H1 (cell line): ENCODE results near the gene IRS1. TPM values are rescaled to one million over a fixed set of nuclear protein-coding genes. Genes with fewer than 3 reads are reported as not detected.

Experiments
- CTCF ChIA-PET: fragments of 300-600 bp; sonication (Branson Sonifier 250); formaldehyde crosslinking; loops from one replicate; lab custom pipeline; 2021; ENCODE audit not compliant: partially characterized antibody; lab: Charles Lee
- POLR2A ChIA-PET: fragments of 300-600 bp; sonication (Branson Sonifier 250); formaldehyde crosslinking; loops from one replicate; lab custom pipeline; 2021; ENCODE audit warnings: inconsistent platforms; ENCODE audit not compliant: partially characterized antibody; lab: Charles Lee
- DNase-seq, 2 experiments: peaks; one replicate each; pipeline versions ENCODE4 v3.0.0 to v3.0.0-alpha.2; 2010 to 2022; ENCODE audit warnings: low spot score in 2 of 2, low read depth in 1 of 2, mixed read lengths in 1 of 2
- FAIRE-seq: peaks from 2 replicates; lab custom pipeline; 2011; peaks lifted over from hg19 to GRCh38; lab: Jason Lieb, UNC
- H2AFZ ChIP-seq: 2 replicates; pipeline ENCODE4 v1.8.1; 2012; ENCODE audit warnings: low read length, inconsistent platforms
- H2AK5ac ChIP-seq: 2 replicates; pipeline ENCODE4 v1.6.1; 2013; ENCODE audit warnings: low read depth, low read length
- H2BK120ac ChIP-seq: replicated peaks from 2 replicates; pipeline ENCODE3; 2013; ENCODE audit warnings: low read depth, low read length, inconsistent platforms
- H2BK12ac ChIP-seq: 2 replicates; pipeline ENCODE4 v1.6.1; 2013; ENCODE audit warnings: low read depth, low read length
- H2BK15ac ChIP-seq: 2 replicates; pipeline ENCODE4 v1.6.1; 2013; ENCODE audit warnings: low read length
- H2BK20ac ChIP-seq: 2 replicates; pipeline ENCODE4 v1.6.1; 2013; ENCODE audit warnings: low read length
- H2BK5ac ChIP-seq: 2 replicates; pipeline ENCODE4 v1.6.1; 2013; ENCODE audit warnings: low read depth, low read length
- H3K14ac ChIP-seq: 2 replicates; pipeline ENCODE4 v1.6.1; 2013; ENCODE audit warnings: inconsistent platforms; ENCODE audit not compliant: insufficient read length
- H3K18ac ChIP-seq: 2 replicates; pipeline ENCODE4 v1.6.1; 2013; ENCODE audit warnings: low read length; ENCODE audit errors: extremely low read depth
- H3K23ac ChIP-seq: 2 replicates; pipeline ENCODE4 v1.6.1; 2013; ENCODE audit warnings: inconsistent platforms; ENCODE audit not compliant: insufficient read length
- H3K23me2 ChIP-seq: 2 replicates; pipeline ENCODE4 v1.6.1; 2013; ENCODE audit warnings: low read depth, low read length
- H3K27ac ChIP-seq: 2 replicates; pipeline ENCODE4 v1.6.1; 2011; ENCODE audit warnings: low read depth, low read length, inconsistent platforms
- H3K27me3 ChIP-seq, 4 experiments: replicated peaks in 1 of 4; 1 replicate in 1 of 4; 2 replicates in 3 of 4; pipeline versions ENCODE4 v1.6.1 to v1.8.1; 2011 to 2013; ENCODE audit warnings: low read length in 3 of 4, mild to moderate bottlenecking in 3 of 4, inconsistent platforms in 2 of 4, mixed read lengths in 2 of 4, moderate library complexity in 1 of 4; ENCODE audit not compliant: control insufficient read depth in 3 of 4, insufficient read depth in 3 of 4; ENCODE audit errors: extremely low read depth in 1 of 4
- H3K36me3 ChIP-seq, 4 experiments: 2 replicates each; pipeline versions ENCODE4 v1.6.1 to v1.8.1; 2011 to 2013; ENCODE audit warnings: mild to moderate bottlenecking in 4 of 4, low read length in 3 of 4, moderate library complexity in 2 of 4, control low read depth in 1 of 4, inconsistent platforms in 1 of 4; ENCODE audit not compliant: insufficient read depth in 4 of 4, control insufficient read depth in 2 of 4
- H3K4ac ChIP-seq: replicated peaks from 2 replicates; pipeline ENCODE3; 2013; ENCODE audit warnings: low read length, low read depth, mixed read lengths, inconsistent platforms; ENCODE audit not compliant: insufficient read length
- H3K4me1 ChIP-seq, 4 experiments: replicated peaks in 1 of 4; 1 replicate in 1 of 4; 2 replicates in 3 of 4; pipeline versions ENCODE4 v1.6.1 to v1.8.1; 2011 to 2013; ENCODE audit warnings: low read length in 3 of 4, inconsistent platforms in 2 of 4, mixed read lengths in 1 of 4; ENCODE audit not compliant: insufficient read depth in 4 of 4, control insufficient read depth in 3 of 4
- H3K4me2 ChIP-seq, 2 experiments: 2 replicates each; pipeline versions ENCODE4 v1.6.1 to v1.8.1; 2011 to 2013; ENCODE audit warnings: low read depth in 2 of 2, low read length in 2 of 2, control low read depth in 1 of 2, inconsistent platforms in 1 of 2, mild to moderate bottlenecking in 1 of 2; ENCODE audit not compliant: insufficient read depth in 1 of 2
- H3K4me3 ChIP-seq, 4 experiments: fragments of 200-600, 300-600 bp in 1 of 4; sonication (generic), shearing (Covaris generic), sonication (Bioruptor Twin) in 1 of 4; 2 replicates each; pipeline versions ENCODE4 v1.5.1 to v1.8.1; 2011 to 2016; ENCODE audit warnings: low read length in 4 of 4, low read depth in 3 of 4, control low read depth in 2 of 4, inconsistent platforms in 2 of 4, mild to moderate bottlenecking in 2 of 4, mixed read lengths in 1 of 4, moderate library complexity in 1 of 4; ENCODE audit not compliant: insufficient read depth in 2 of 4; ENCODE audit errors: extremely low read depth in 1 of 4
- H3K56ac ChIP-seq: replicated peaks from 2 replicates; pipeline ENCODE3; 2013; ENCODE audit warnings: low read depth, mild to moderate bottlenecking, mixed read lengths, low read length, inconsistent platforms; ENCODE audit not compliant: insufficient read length
- H3K79me1 ChIP-seq: 2 replicates; pipeline ENCODE4 v1.6.1; 2013; ENCODE audit warnings: low read depth, low read length, control low read depth
- H3K79me2 ChIP-seq, 2 experiments: 2 replicates each; pipeline versions ENCODE4 v1.6.1 to v1.8.1; 2012 to 2013; ENCODE audit warnings: low read length in 2 of 2, mild to moderate bottlenecking in 2 of 2, inconsistent platforms in 1 of 2; ENCODE audit not compliant: insufficient read depth in 2 of 2, control insufficient read depth in 1 of 2
- H3K9ac ChIP-seq, 4 experiments: replicated peaks in 1 of 4; 1 replicate in 1 of 4; 2 replicates in 3 of 4; pipeline versions ENCODE4 v1.6.1 to v1.8.1; 2011 to 2013; ENCODE audit warnings: low read depth in 3 of 4, low read length in 3 of 4, control low read depth in 2 of 4, mild to moderate bottlenecking in 2 of 4, moderate library complexity in 2 of 4, inconsistent platforms in 1 of 4; ENCODE audit errors: extremely low read depth in 1 of 4
- H3K9me3 ChIP-seq, 2 experiments: 2 replicates each; pipeline versions ENCODE4 v1.6.1 to v1.8.1; 2012 to 2013; ENCODE audit warnings: mild to moderate bottlenecking in 2 of 2, moderate library complexity in 2 of 2, control low read depth in 1 of 2, inconsistent platforms in 1 of 2, low read depth in 1 of 2, low read length in 1 of 2, mixed read lengths in 1 of 2; ENCODE audit not compliant: insufficient read depth in 2 of 2
- H4K20me1 ChIP-seq, 2 experiments: replicated peaks in 1 of 2; 2 replicates each; pipeline versions ENCODE3 to v1.8.1; 2011 to 2013; ENCODE audit warnings: inconsistent platforms in 2 of 2, low read length in 2 of 2, mild to moderate bottlenecking in 1 of 2; ENCODE audit not compliant: insufficient read depth in 2 of 2, control insufficient read depth in 1 of 2
- H4K5ac ChIP-seq: 2 replicates; pipeline ENCODE4 v1.6.1; 2013; ENCODE audit warnings: low read length, low read depth, mixed read lengths, inconsistent platforms; ENCODE audit not compliant: insufficient read length
- H4K8ac ChIP-seq: 2 replicates; pipeline ENCODE4 v1.8.0; 2013; ENCODE audit warnings: mild to moderate bottlenecking, moderate library complexity, low read length, inconsistent platforms; ENCODE audit not compliant: insufficient read depth; ENCODE audit errors: extremely low read depth
- H4K91ac ChIP-seq: replicated peaks from 2 replicates; pipeline ENCODE3; 2013; ENCODE audit warnings: low read length, mixed read lengths, inconsistent platforms; ENCODE audit not compliant: insufficient read length
- CREB1 ChIP-seq: IDR thresholded peaks from 2 replicates; pipeline ENCODE4 v1.6.1; 2012; ENCODE audit warnings: inconsistent platforms
- CTBP2 ChIP-seq: IDR thresholded peaks from 2 replicates; pipeline ENCODE4 v1.7.0; 2011; ENCODE audit warnings: borderline replicate concordance, mild to moderate bottlenecking, moderate library complexity, mixed read lengths, low read length; ENCODE audit not compliant: insufficient read depth, insufficient read length
- JUND ChIP-seq: IDR thresholded peaks from 2 replicates; pipeline ENCODE4 v1.6.1; 2011; ENCODE audit warnings: mild to moderate bottlenecking, improper control_type of control experiment, low read length
- KDM4A ChIP-seq: IDR thresholded peaks from one replicate; pipeline ENCODE4 v1.7.1; 2012; ENCODE audit warnings: low read depth, mild to moderate bottlenecking, moderate library complexity, low read length, inconsistent platforms; ENCODE audit not compliant: severe bottlenecking
- MAFK ChIP-seq: IDR thresholded peaks from 2 replicates; pipeline ENCODE4 v1.6.1; 2012; ENCODE audit warnings: low read depth, mild to moderate bottlenecking, improper control_type of control experiment, low read length
- PHF8 ChIP-seq: fragments of 200-600 bp; sonication (generic); conservative IDR thresholded peaks from 2 replicates; pipeline ENCODE4 v1.7.1; 2012; ENCODE audit warnings: low read depth, mild to moderate bottlenecking, inconsistent platforms, low read length, moderate library complexity
- RBBP5 ChIP-seq: IDR thresholded peaks from 2 replicates; pipeline ENCODE4 v1.7.1; 2012; ENCODE audit warnings: low read depth, mild to moderate bottlenecking, inconsistent platforms, low read length, moderate library complexity, borderline replicate concordance
- SIN3A ChIP-seq, 2 experiments: IDR thresholded peaks in 1 of 2; conservative IDR thresholded peaks in 1 of 2; 2 replicates each; pipeline ENCODE4 v1.6.1; 2011 to 2012; ENCODE audit warnings: low read length in 2 of 2, improper control_type of control experiment in 1 of 2, low read depth in 1 of 2, mild to moderate bottlenecking in 1 of 2
- SIX5 ChIP-seq: IDR thresholded peaks from 2 replicates; pipeline ENCODE4 v1.6.1; 2011; ENCODE audit warnings: mild to moderate bottlenecking, low read depth, low read length
- WGBS, 2 experiments: shearing (Covaris generic) in 1 of 2; methylation state at CpG; one replicate each; pipeline versions ENCODE4 v1.1.6 to v1.1.7; 2013 to 2015; ENCODE audit warnings: low lambda C conversion rate in 2 of 2, mixed read lengths in 2 of 2, inconsistent platforms in 1 of 2, low coverage in 1 of 2, missing lambda C conversion rate in 1 of 2; ENCODE audit not compliant: insufficient replicate concordance in 2 of 2, insufficient coverage in 1 of 2, insufficient read length in 1 of 2; ENCODE audit errors: extremely low coverage in 1 of 2, missing lambda C conversion rate in 1 of 2; 5-methylcytosine and 5-hydroxymethylcytosine counted together
- polyA plus RNA-seq, 7 experiments: library from polyadenylated mRNA; depleted of rRNA in 3 of 7; stranded (reverse) in 5 of 7; unstranded in 2 of 7; fragments of >200 nt in 5 of 7; fragments of 200-250 nt in 2 of 7; gene quantifications; 1 replicate in 5 of 7; 2 replicates in 1 of 7; 4 replicates in 1 of 7; pipeline versions ENCODE4 v1.2.1 to v1.2.3, GENCODE V29; 2011 to 2013; ENCODE audit warnings: missing spikeins in 2 of 7, mixed read lengths in 2 of 7
- total RNA-seq: library from RNA; stranded (reverse); fragmentation: NEBNext Ultra II Directional; extraction: Animal tissue kit (Norgen Biotek cat#: 25700); gene quantifications from 2 replicates; pipeline ENCODE4 v1.2.1, GENCODE V29; 2021

Gene IRS1
- total and polyA plus RNA-seq, 2 of the 8 experiments (the other 6 are each of a cell fraction or from before 2014, with no cell fraction given), result 9.1 to 26.9 TPM

DNA sequence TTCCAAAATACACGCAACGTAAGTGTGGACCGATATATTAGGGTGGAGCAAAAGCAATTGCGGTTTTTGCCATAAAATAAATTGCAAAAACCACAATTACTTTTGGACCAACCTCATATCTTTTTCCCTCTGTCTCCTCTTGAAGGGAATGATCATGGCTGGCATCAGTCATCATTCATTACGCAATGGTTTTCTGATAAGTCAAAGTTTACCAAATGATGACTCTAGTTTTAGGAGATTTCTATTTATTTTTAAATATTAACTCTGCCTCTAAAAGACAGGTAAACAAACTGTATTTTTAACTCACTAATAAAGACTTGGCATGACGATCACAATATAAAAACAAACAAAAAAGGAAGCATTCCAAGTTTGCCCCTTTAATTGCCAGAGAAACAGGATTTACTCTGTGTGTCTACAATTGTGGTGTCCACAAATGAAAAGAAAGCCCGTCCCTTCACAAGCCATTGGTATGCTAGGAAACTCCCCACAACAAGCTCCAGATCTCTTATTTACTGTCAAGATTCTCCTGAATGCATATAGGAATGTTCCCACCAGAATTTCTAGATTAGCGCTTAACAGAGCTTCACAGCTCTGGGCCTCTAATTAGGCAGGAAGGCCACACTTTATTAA lies 61.3 kb downstream of the IRS1 start:
- H3K79me1 ChIP-seq, result no peaks in the 10 kb centered on the region
- H4K8ac ChIP-seq, result no peak overlapping the region
- WGBS, 2 experiments, result 86% methylated on average over 8 of the region's 8 CpGs; no CpG with 5 or more reads in 1 of the 2 experiments
- no peak overlapping the region for H3K56ac ChIP-seq
- POLR2A ChIA-PET, result no interaction called here
- no peaks in the 10 kb centered on the region; a peak in 1 of 8 replicates for H3K36me3 ChIP-seq
- H3K4ac ChIP-seq, result no peak overlapping the region
- no peak overlapping the region for H2BK20ac ChIP-seq
- no peaks in the 10 kb centered on the region for H3K27me3 ChIP-seq
- DNase-seq, result no peak
- no peak overlapping the region for H4K91ac ChIP-seq
- no peak overlapping the region for H3K18ac ChIP-seq
- peaks cover 0 to 10% of the 10 kb centered on the region in 2 experiments; a peak in 3 of 4 replicates for H3K79me2 ChIP-seq
- FAIRE-seq, result no peak
- H3K4me3 ChIP-seq, result no peak overlapping the region
- no peak overlapping the region for H2BK12ac ChIP-seq
- H2BK15ac ChIP-seq, result no peak overlapping the region
- H3K4me2 ChIP-seq, result no peak overlapping the region
- CTCF ChIA-PET, result interaction anchor here (0.8 to 1.4 kb wide), 4 partner anchors 10 to 849 kb away, joined by 3 to 5 read pairs (median 3); no protein-coding TSS in a partner anchor
- H3K23me2 ChIP-seq, result no peaks in the 10 kb centered on the region; the same call in 1 of the 2 replicates
- no peaks in the 10 kb centered on the region for H3K9me3 ChIP-seq
- no peak overlapping the region for H3K27ac ChIP-seq
- no peak overlapping the region for H2BK5ac ChIP-seq
- no peak overlapping the region for H3K23ac ChIP-seq
- no peak overlapping the region for H2BK120ac ChIP-seq
- H3K4me1 ChIP-seq, result peaks cover 0 to 9% (median 5%) of the 10 kb centered on the region in 4 experiments; a peak in 4 of 7 replicates
- no peak for TF ChIP-seq MAFK
- TF ChIP-seq SIX5, result no peak
- no peak for TF ChIP-seq SIN3A (conservative IDR thresholded peaks at IDR 0.05 in 1 of 2, IDR thresholded peaks at IDR 0.05 in 1 of 2; ENCODE audit: low read depth in 1 of 2, low read length in 2 of 2)
- TF ChIP-seq JUND, result no peak
- TF ChIP-seq PHF8, result no peak
- no peak for TF ChIP-seq RBBP5
- no peak for TF ChIP-seq KDM4A
- TF ChIP-seq CTBP2, result no peak
- no peak for TF ChIP-seq CREB1
- H3K14ac ChIP-seq, result no peak overlapping the region
- no peak overlapping the region for H2AFZ ChIP-seq
- peaks cover 0 to 3% of the 10 kb centered on the region in 2 experiments for H4K20me1 ChIP-seq
- H2AK5ac ChIP-seq, result no peak overlapping the region
- no peak overlapping the region for H4K5ac ChIP-seq
- no peak overlapping the region for H3K9ac ChIP-seq
